ENCODE results near the gene ALKBH3.

DNA sequence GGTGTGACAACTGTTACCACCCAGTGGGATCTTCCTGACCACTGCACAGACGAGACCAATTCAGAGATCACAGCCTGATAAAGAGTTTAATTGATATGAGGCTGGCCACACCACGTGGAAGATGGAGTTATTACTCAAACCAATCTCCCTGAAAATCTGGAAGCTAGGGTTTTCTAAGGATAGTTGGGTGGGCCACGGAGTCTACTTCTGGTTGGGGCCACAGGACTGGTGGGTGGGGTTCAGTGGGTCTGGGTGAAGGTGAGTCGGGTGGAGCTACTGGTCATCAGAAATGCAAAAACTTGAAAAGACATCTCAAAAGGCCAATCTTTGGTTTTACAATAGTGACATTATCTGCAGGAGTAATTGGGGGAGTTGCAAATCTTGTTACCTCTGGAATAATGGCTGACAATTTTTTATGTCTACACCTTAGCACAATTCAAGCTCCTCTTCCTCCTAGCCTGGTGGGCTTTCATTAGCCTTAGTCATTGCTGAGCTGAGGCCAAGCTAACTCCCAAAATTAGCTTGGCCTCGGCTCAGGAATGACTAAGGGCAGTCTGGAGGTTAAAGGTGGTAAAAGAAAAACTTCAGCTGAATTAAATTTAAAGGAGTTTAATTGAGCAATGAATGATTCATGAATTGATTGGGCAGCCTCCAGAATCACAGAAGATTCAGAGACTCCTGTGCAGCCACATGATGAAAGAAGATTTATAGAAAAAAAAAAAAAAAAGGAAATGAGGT lies 74.9 kb downstream of the ALKBH3 start:
- TF ChIP-seq POLR2A (IDR thresholded peaks at IDR 0.05) (no peak), EP300 (IDR thresholded peaks at IDR 0.05) (no peak), POLR2AphosphoS5 (IDR thresholded peaks at IDR 0.05) (no peak)
- TF ChIP-seq, protein P1, sequence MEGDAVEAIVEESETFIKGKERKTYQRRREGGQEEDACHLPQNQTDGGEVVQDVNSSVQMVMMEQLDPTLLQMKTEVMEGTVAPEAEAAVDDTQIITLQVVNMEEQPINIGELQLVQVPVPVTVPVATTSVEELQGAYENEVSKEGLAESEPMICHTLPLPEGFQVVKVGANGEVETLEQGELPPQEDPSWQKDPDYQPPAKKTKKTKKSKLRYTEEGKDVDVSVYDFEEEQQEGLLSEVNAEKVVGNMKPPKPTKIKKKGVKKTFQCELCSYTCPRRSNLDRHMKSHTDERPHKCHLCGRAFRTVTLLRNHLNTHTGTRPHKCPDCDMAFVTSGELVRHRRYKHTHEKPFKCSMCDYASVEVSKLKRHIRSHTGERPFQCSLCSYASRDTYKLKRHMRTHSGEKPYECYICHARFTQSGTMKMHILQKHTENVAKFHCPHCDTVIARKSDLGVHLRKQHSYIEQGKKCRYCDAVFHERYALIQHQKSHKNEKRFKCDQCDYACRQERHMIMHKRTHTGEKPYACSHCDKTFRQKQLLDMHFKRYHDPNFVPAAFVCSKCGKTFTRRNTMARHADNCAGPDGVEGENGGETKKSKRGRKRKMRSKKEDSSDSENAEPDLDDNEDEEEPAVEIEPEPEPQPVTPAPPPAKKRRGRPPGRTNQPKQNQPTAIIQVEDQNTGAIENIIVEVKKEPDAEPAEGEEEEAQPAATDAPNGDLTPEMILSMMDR (IDR thresholded peaks at IDR 0.05) = no peak
